HEK293 (cell line): ENCODE data around the gene MECR.

Source experiments
- RBAK ChIP-seq: fragments of 450-650 bp; formaldehyde crosslinking; IDR thresholded peaks from 2 replicates; pipeline ENCODE4 v1.5.1; 2016; ENCODE audit warnings: missing biosample characterization, missing genetic modification characterization
- TCF7L2 ChIP-seq: IDR thresholded peaks from 2 replicates; pipeline ENCODE4 v1.6.1; 2011; ENCODE audit warnings: low read depth, mild to moderate bottlenecking, inconsistent platforms, low read length, moderate library complexity, borderline replicate concordance
- ZNF16 ChIP-seq: fragments of 450-650 bp; formaldehyde crosslinking; IDR thresholded peaks from 2 replicates; pipeline ENCODE4 v1.5.1; 2016; ENCODE audit warnings: low read depth, missing biosample characterization, missing genetic modification characterization
- ZNF174 ChIP-seq: fragments of 450-650 bp; formaldehyde crosslinking; IDR thresholded peaks from 2 replicates; pipeline ENCODE4 v1.5.0; 2017; ENCODE audit warnings: missing biosample characterization, mild to moderate bottlenecking, missing genetic modification characterization
- ZNF76 ChIP-seq: fragments of 450-650 bp; formaldehyde crosslinking; IDR thresholded peaks from 2 replicates; pipeline ENCODE4; 2016; ENCODE audit warnings: low read depth, missing biosample characterization, missing genetic modification characterization, borderline replicate concordance
- TF ChIP-seq, protein P1 (sequence below): fragments of 450-650 bp; formaldehyde crosslinking; IDR thresholded peaks from 2 replicates; pipeline ENCODE4 v1.5.1; 2016; ENCODE audit warnings: missing biosample characterization, missing genetic modification characterization
- TF ChIP-seq, protein P2 (sequence below): fragments of 450-650 bp; formaldehyde crosslinking; IDR thresholded peaks from 2 replicates; pipeline ENCODE4 v1.5.1; 2016; ENCODE audit warnings: missing biosample characterization, missing genetic modification characterization

DNA sequence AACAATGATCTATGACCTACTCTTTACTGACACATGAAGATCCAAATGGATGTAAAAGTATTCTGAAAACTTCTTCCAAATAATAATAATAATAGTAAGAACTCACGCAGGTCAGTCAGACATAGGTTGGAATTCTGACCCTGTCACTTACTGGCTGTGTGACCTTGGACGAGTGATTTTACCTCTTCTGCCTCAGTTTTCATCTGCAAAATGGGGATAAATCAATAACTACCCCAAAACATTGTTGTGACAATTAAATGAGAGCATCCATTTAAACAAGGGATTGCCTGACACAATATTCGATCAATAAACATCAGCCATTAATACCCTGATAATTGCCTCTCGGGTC, 556 bp downstream of the MECR start:
- TF ChIP-seq, protein P1, sequence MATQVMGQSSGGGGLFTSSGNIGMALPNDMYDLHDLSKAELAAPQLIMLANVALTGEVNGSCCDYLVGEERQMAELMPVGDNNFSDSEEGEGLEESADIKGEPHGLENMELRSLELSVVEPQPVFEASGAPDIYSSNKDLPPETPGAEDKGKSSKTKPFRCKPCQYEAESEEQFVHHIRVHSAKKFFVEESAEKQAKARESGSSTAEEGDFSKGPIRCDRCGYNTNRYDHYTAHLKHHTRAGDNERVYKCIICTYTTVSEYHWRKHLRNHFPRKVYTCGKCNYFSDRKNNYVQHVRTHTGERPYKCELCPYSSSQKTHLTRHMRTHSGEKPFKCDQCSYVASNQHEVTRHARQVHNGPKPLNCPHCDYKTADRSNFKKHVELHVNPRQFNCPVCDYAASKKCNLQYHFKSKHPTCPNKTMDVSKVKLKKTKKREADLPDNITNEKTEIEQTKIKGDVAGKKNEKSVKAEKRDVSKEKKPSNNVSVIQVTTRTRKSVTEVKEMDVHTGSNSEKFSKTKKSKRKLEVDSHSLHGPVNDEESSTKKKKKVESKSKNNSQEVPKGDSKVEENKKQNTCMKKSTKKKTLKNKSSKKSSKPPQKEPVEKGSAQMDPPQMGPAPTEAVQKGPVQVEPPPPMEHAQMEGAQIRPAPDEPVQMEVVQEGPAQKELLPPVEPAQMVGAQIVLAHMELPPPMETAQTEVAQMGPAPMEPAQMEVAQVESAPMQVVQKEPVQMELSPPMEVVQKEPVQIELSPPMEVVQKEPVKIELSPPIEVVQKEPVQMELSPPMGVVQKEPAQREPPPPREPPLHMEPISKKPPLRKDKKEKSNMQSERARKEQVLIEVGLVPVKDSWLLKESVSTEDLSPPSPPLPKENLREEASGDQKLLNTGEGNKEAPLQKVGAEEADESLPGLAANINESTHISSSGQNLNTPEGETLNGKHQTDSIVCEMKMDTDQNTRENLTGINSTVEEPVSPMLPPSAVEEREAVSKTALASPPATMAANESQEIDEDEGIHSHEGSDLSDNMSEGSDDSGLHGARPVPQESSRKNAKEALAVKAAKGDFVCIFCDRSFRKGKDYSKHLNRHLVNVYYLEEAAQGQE: no peak
- TF ChIP-seq TCF7L2 (no peak), ZNF174 (tag by site-specific recombination) (no peak), ZNF76 (tag by site-specific recombination) (no peak), ZNF16 (no peak), RBAK (tag by site-specific recombination) (no peak)
- TF ChIP-seq, protein P2, sequence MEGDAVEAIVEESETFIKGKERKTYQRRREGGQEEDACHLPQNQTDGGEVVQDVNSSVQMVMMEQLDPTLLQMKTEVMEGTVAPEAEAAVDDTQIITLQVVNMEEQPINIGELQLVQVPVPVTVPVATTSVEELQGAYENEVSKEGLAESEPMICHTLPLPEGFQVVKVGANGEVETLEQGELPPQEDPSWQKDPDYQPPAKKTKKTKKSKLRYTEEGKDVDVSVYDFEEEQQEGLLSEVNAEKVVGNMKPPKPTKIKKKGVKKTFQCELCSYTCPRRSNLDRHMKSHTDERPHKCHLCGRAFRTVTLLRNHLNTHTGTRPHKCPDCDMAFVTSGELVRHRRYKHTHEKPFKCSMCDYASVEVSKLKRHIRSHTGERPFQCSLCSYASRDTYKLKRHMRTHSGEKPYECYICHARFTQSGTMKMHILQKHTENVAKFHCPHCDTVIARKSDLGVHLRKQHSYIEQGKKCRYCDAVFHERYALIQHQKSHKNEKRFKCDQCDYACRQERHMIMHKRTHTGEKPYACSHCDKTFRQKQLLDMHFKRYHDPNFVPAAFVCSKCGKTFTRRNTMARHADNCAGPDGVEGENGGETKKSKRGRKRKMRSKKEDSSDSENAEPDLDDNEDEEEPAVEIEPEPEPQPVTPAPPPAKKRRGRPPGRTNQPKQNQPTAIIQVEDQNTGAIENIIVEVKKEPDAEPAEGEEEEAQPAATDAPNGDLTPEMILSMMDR (tag by site-specific recombination): no peak
